SK-N-SH treated with all-trans-retinoic acid at 6 μM for 48 hours (cell line): Measurements from ENCODE around the gene FRMD5.

Experiments
- CSRNP3 ChIP-seq: fragments of 250-450 bp; sonication (Bioruptor Pico); IDR thresholded peaks from 2 replicates; pipeline ENCODE4 v1.5.1; 2021; ENCODE audit warnings: mild to moderate bottlenecking, moderate library complexity
- ESRRG ChIP-seq: fragments of 250-450 bp; sonication (Bioruptor Pico); IDR thresholded peaks from 2 replicates; pipeline ENCODE4 v1.6.1; 2021; ENCODE audit warnings: mild to moderate bottlenecking
- RARB ChIP-seq: fragments of 250-450 bp; sonication (Bioruptor Pico); IDR thresholded peaks from 2 replicates; pipeline ENCODE4 v1.8.0; 2021; ENCODE audit warnings: mild to moderate bottlenecking, moderate library complexity
- TOX ChIP-seq: fragments of 250-450 bp; sonication (Bioruptor Pico); IDR thresholded peaks from 2 replicates; pipeline ENCODE4 v1.8.0; 2021; ENCODE audit warnings: mild to moderate bottlenecking, moderate library complexity, borderline replicate concordance
- ZFP30 ChIP-seq: fragments of 450-650 bp; formaldehyde crosslinking; IDR thresholded peaks from 2 replicates; pipeline ENCODE4 v1.5.0; 2022; ENCODE audit warnings: mild to moderate bottlenecking, moderate library complexity
- TF ChIP-seq, protein P1 (sequence below): fragments of 250-450 bp; sonication (Bioruptor Pico); IDR thresholded peaks from 2 replicates; pipeline ENCODE4 v1.8.0; 2020; ENCODE audit warnings: mild to moderate bottlenecking, moderate library complexity, borderline replicate concordance

- TF ChIP-seq CSRNP3 (CRISPR knock-in tag), result no peak
- no peak for TF ChIP-seq ZFP30 (CRISPR knock-in tag)
- TF ChIP-seq, protein P1, sequence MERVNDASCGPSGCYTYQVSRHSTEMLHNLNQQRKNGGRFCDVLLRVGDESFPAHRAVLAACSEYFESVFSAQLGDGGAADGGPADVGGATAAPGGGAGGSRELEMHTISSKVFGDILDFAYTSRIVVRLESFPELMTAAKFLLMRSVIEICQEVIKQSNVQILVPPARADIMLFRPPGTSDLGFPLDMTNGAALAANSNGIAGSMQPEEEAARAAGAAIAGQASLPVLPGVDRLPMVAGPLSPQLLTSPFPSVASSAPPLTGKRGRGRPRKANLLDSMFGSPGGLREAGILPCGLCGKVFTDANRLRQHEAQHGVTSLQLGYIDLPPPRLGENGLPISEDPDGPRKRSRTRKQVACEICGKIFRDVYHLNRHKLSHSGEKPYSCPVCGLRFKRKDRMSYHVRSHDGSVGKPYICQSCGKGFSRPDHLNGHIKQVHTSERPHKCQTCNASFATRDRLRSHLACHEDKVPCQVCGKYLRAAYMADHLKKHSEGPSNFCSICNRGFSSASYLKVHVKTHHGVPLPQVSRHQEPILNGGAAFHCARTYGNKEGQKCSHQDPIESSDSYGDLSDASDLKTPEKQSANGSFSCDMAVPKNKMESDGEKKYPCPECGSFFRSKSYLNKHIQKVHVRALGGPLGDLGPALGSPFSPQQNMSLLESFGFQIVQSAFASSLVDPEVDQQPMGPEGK (CRISPR knock-in tag), result no peak
- no peak for TF ChIP-seq ESRRG (CRISPR knock-in tag)
- no peak for TF ChIP-seq RARB (CRISPR knock-in tag)
- TF ChIP-seq TOX (CRISPR knock-in tag), result no peak
Observed at GRCh38 chr15:44181410-44181809, 13.7 kb downstream of the FRMD5 start.
